DLD1 (cell line): ENCODE results near the gene SIX2.

ENCODE experiments used
- in situ Hi-C: cut with HindIII; loops from 2 replicates; pipeline ENCODE4 v1.10.0; 2017; ENCODE audit warnings: low sequenced_read_pairs

Gene SIX2

GRCh38 chr2:45003579-45004551 is 5.4 kb downstream of the SIX2 start:
- in situ Hi-C loops = no loop called here

- in situ Hi-C loops = no loop called here
Measured at GRCh38 chr2:45002686-45003085, 6.6 kb downstream of the SIX2 start.

GRCh38 chr2:45001869-45002385 is 7.3 kb downstream of the SIX2 start:
- in situ Hi-C loops = no loop called here

GRCh38 chr2:45000921-45001868 is 8.1 kb downstream of the SIX2 start:
- in situ Hi-C loops = no loop called here

GRCh38 chr2:45000341-45000901 is 8.8 kb downstream of the SIX2 start:
- in situ Hi-C loops = no loop called here

GRCh38 chr2:44999540-44999939 is 9.7 kb downstream of the SIX2 start:
- in situ Hi-C loops = no loop called here

GRCh38 chr2:44997963-44998362 is 11.3 kb downstream of the SIX2 start:
- in situ Hi-C loops = no loop called here

GRCh38 chr2:44996356-44996755 is 12.9 kb downstream of the SIX2 start:
- in situ Hi-C loops = no loop called here

- in situ Hi-C loops = no loop called here
Measured at GRCh38 chr2:44994377-44994776, 14.9 kb downstream of the SIX2 start.

GRCh38 chr2:44989176-44989575 is 20.1 kb downstream of the SIX2 start:
- in situ Hi-C loops = loop anchor here (10.0 kb wide), 1 partner anchor 506 kb away; no protein-coding TSS in a partner anchor

GRCh38 chr2:44983836-44984604 is 25.2 kb downstream of the SIX2 start:
- in situ Hi-C loops = loop anchor here (10.0 kb wide), 1 partner anchor 511 kb away; no protein-coding TSS in a partner anchor

- in situ Hi-C loops = loop anchor here (10.0 kb wide), 1 partner anchor 513 kb away; no protein-coding TSS in a partner anchor
Measured at GRCh38 chr2:44981714-44982108, 27.5 kb downstream of the SIX2 start.

GRCh38 chr2:44980751-44981713 is 28.2 kb downstream of the SIX2 start:
- in situ Hi-C loops = loop anchor here (10.0 kb wide), 1 partner anchor 514 kb away; no protein-coding TSS in a partner anchor

- in situ Hi-C loops = no loop called here
Measured at GRCh38 chr2:44979581-44979980, 29.7 kb downstream of the SIX2 start.

- in situ Hi-C loops = no loop called here
Measured at GRCh38 chr2:44975571-44976450, 33.4 kb downstream of the SIX2 start.

- in situ Hi-C loops = no loop called here
Measured at GRCh38 chr2:44974064-44974715, 35.1 kb downstream of the SIX2 start.
